ENCODE measurements around the gene ASB13. TPM values are rescaled to one million over a fixed set of nuclear protein-coding genes. Genes with fewer than 3 reads are reported as not detected.

Gene ASB13
- total and polyA plus RNA-seq, 7 donors, result 13.2 to 52.0 (median 23.5) TPM

GRCh38 chr10:5659702-5660528 lies 6.5 kb downstream of the ASB13 start:
- Histone ChIP-seq H3K4me1 (peaks cover 0 to 21% (median under 1%) of the 10 kb centered on the region in 4 donors), H3K27me3 (no peaks in the 10 kb centered on the region), H3K9me3 (no peaks in the 10 kb centered on the region), H3K27ac (no peak overlapping the region), H3K4me3 (no peak overlapping the region), H3K36me3 (no peaks in the 10 kb centered on the region)
- no peak for DNase-seq
- 33 to 58% methylated on average over 16 of the region's 16 CpGs for WGBS, 2 donors
- intact Hi-C loops (cut with DNase I), result no loop called here
- TF ChIP-seq POLR2A (IDR thresholded peaks at IDR 0.05) (no peak), CTCF (IDR thresholded peaks at IDR 0.05) (no peak)

DNA sequence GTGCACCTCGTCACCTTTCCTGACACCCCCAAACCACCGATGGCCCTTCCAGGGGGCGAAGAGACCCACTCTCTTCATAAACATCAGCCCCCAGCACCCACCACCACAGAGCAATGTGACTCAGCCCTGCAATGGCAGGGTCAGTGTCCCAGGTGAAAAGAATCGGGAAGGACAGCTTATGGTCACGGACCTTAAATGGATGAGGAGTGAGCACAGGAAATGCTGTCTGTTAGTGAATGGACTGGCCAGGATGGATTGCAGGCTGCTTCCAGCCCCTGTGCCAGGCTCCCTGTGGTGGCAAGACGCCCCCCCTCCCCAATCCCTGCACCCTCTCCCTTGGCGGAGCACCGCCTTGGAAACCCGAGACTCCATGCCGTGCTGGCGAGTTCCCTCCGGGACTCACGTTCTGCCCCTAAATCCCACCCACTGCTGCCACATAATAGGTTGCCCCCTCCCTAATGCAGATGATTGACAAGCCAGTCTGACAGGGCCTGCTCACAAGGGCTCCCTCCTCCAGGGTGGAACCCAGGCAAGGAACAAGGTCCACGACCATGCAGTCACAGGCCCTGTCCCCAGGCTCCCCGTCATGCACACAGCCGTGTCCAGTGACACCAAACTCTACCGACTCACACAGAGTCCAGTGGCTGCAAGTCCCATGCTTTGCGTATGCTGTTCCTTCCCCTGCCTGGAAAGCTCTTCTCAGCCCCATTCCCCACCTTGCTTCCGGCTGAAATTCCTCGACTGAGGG lies 7.3 kb downstream of the ASB13 start:
- 90% methylated on average over 20 of the region's 20 CpGs for WGBS, 2 donors
- no peaks in the 10 kb centered on the region for H3K36me3 ChIP-seq
- no peaks in the 10 kb centered on the region for H3K27me3 ChIP-seq
- peaks cover 0 to 15% (median 0%) of the 10 kb centered on the region in 4 donors for H3K4me1 ChIP-seq
- no peak overlapping the region for H3K27ac ChIP-seq
- intact Hi-C loops (cut with DNase I), result no loop called here
- H3K9me3 ChIP-seq, result no peaks in the 10 kb centered on the region
- DNase-seq, result no peak
- no peak for TF ChIP-seq POLR2AphosphoS5 (IDR thresholded peaks at IDR 0.05)
- H3K4me3 ChIP-seq, result no peak overlapping the region

- Histone ChIP-seq H3K4me3 (no peak overlapping the region), H3K4me1 (peaks cover 0 to 12% (median 0%) of the 10 kb centered on the region in 4 donors), H3K9me3 (no peaks in the 10 kb centered on the region), H3K27me3 (no peaks in the 10 kb centered on the region), H3K27ac (no peak overlapping the region), H3K36me3 (no peaks in the 10 kb centered on the region)
- no peak for DNase-seq
- TF ChIP-seq CTCF (IDR thresholded peaks at IDR 0.05) (no peak), POLR2AphosphoS5 (IDR thresholded peaks at IDR 0.05) (no peak)
- intact Hi-C loops (cut with DNase I), result no loop called here
- WGBS, 2 donors, result 64 to 68% methylated on average over 8 of the region's 8 CpGs
Measured at GRCh38 chr10:5656737-5657579, 9.4 kb downstream of the ASB13 start.

DNA sequence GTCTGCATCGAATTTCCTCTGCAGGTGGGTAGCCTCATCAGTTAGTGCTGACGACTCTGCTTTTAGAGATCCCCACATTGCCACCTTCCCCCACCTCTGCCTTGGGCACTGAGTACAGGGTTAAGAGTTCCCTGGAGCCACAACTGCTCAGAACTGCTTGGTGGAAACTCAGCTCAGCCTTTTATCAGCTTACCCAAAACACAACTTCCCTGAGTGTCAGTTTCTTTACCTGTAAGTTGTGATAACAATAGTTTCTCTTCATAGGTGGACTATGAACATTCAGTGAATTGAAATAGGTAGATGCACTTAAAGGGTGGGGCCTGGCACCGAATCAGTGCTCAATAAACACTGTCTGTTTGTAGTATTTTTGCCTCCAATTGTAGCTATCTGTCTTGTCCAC lies 11.3 kb downstream of the ASB13 start:
- WGBS, 2 donors, result 13 to 31% methylated on average over 3 of the region's 3 CpGs
- no peak for DNase-seq
- intact Hi-C loops (cut with DNase I), result no loop called here
- Histone ChIP-seq H3K27me3 (no peaks in the 10 kb centered on the region), H3K9me3 (no peaks in the 10 kb centered on the region), H3K4me3 (no peak overlapping the region), H3K4me1 (peaks cover 0 to 10% (median 0%) of the 10 kb centered on the region in 4 donors), H3K27ac (no peak overlapping the region), H3K36me3 (peaks cover 0 to 12% (median 2%) of the 10 kb centered on the region in 4 donors)
- TF ChIP-seq POLR2A (IDR thresholded peaks at IDR 0.05) (no peak), CTCF (IDR thresholded peaks at IDR 0.05) (no peak), EP300 (IDR thresholded peaks at IDR 0.05) (no peak), POLR2AphosphoS5 (IDR thresholded peaks at IDR 0.05) (no peak)

All from sigmoid colon (tissue), 7 donors.